Measurements from ENCODE around the gene TSKS. TPM values are rescaled to one million over a fixed set of nuclear protein-coding genes. Genes with fewer than 3 reads are reported as not detected.

Gene TSKS
- polyA plus RNA-seq, 1 donor from 2014 or later: 0.15 TPM

GRCh38 chr19:49801966-49802661 is 39.0 kb upstream of the TSKS start:
- H3K27ac Mint-ChIP-seq: no peak overlapping the region
- H3K36me3 Mint-ChIP-seq: peaks cover 5% of the 10 kb centered on the region
- H3K27me3 Mint-ChIP-seq: no peaks in the 10 kb centered on the region
- peaks cover 0 to under 1% (median 0%) of the 10 kb centered on the region in 3 donors for H3K4me1 Mint-ChIP-seq
- H3K4me3 Mint-ChIP-seq: no peak overlapping the region
- H3K9me3 Mint-ChIP-seq: no peaks in the 10 kb centered on the region

DNA sequence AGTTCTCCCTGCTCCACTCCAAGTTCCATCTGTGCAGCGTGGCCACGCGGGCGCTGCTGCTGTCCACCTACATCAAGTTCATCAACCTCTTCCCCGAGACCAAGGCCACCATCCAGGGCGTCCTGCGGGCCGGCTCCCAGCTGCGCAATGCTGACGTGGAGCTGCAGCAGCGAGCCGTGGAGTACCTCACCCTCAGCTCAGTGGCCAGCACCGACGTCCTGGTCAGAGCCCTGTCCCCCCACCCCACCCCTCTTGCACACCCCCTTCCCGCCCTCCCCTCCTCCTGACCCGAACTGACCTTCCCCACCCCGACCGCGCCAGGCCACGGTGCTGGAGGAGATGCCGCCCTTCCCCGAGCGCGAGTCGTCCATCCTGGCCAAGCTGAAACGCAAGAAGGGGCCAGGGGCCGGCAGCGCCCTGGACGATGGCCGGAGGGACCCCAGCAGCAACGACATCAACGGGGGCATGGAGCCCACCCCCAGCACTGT is 38.3 kb upstream of the TSKS start:
- Mint-ChIP-seq H3K4me1 (no peaks in the 10 kb centered on the region), H3K4me3 (no peak overlapping the region), H3K27me3 (no peaks in the 10 kb centered on the region), H3K36me3 (peaks cover 5% of the 10 kb centered on the region), H3K9me3 (no peaks in the 10 kb centered on the region), H3K27ac (no peak overlapping the region)

GRCh38 chr19:49800771-49801170 is 37.7 kb upstream of the TSKS start:
- no peak overlapping the region for H3K27ac Mint-ChIP-seq

DNA sequence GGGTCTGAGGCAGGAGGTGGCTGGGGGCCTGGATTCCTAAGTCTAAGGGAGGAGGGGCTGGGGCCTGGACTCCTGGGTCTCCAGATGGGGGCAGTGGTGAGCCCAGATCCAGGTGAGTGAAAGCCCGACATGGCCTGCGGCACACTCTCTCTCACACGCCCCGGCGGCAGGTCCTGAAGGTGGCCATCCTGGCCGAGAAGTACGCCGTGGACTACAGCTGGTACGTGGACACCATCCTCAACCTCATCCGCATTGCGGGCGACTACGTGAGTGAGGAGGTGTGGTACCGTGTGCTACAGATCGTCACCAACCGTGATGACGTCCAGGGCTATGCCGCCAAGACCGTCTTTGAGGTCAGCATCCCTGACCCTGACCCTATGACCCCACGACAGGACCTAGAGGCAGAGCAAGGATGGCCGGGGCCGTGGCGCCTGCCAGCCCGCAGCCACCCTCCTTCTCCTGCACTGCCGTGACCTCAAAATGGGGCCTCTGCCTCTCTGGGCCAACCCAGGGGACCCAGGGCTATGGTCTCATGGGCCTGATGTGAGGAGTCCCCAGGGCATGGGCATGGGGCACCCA is 36.8 kb upstream of the TSKS start:
- H3K27ac Mint-ChIP-seq: no peak overlapping the region
- no peak overlapping the region for H3K4me3 Mint-ChIP-seq
- no peaks in the 10 kb centered on the region for H3K4me1 Mint-ChIP-seq
- H3K9me3 Mint-ChIP-seq: no peaks in the 10 kb centered on the region
- H3K36me3 Mint-ChIP-seq: peaks cover 3% of the 10 kb centered on the region
- H3K27me3 Mint-ChIP-seq: no peaks in the 10 kb centered on the region

More at GRCh38 chr19:49800771-49801170, 37.7 kb upstream of the TSKS start:
- Mint-ChIP-seq H3K4me1 (no peaks in the 10 kb centered on the region), H3K27me3 (no peaks in the 10 kb centered on the region), H3K4me3 (no peak overlapping the region), H3K9me3 (no peaks in the 10 kb centered on the region), H3K36me3 (peaks cover 3% of the 10 kb centered on the region)

DNA sequence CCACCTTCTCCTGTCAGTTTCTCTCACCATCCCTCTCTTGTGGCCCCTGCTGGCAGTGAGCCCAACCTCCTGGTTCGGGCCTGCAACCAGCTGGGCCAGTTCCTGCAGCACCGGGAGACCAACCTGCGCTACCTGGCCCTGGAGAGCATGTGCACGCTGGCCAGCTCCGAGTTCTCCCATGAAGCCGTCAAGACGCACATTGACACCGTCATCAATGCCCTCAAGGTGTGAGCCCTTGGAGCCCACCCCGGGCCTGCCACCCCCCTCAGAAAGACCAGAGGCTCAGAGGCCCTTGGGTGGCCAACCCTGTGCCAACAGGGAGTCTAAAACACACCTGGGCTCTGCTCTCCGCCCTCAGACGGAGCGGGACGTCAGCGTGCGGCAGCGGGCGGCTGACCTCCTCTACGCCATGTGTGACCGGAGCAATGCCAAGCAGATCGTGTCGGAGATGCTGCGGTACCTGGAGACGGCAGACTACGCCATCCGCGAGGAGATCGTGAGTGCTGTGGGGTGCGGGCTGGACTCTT is 36.2 kb upstream of the TSKS start:
- H3K9me3 Mint-ChIP-seq: no peaks in the 10 kb centered on the region
- no peaks in the 10 kb centered on the region for H3K27me3 Mint-ChIP-seq
- H3K27ac Mint-ChIP-seq: no peak overlapping the region
- H3K4me3 Mint-ChIP-seq: peak overlapping the region in 1 of 4 donors; percentile 51
- H3K4me1 Mint-ChIP-seq: no peaks in the 10 kb centered on the region
- H3K36me3 Mint-ChIP-seq: peaks cover 3% of the 10 kb centered on the region

DNA sequence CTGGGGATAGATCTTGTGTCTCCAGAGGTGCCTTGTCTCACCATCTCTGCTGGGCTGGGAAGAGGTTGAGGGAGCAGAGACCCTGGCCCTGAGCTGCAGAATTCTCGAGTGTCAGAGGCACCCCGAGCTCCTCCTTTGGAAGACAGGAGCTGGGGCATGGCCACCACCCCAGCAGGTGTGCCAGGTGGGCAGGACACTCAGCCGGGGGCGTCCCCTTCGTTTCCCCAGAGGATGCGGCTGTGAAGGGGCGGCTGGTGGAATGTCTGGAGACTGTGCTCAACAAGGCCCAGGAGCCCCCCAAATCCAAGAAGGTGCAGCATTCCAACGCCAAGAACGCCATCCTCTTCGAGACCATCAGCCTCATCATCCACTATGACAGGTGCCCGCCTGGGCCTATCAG is 35.5 kb upstream of the TSKS start:
- Mint-ChIP-seq H3K27me3 (no peaks in the 10 kb centered on the region), H3K9me3 (no peaks in the 10 kb centered on the region), H3K4me1 (no peaks in the 10 kb centered on the region), H3K4me3 (no peak overlapping the region), H3K36me3 (peaks cover 2% of the 10 kb centered on the region), H3K27ac (no peak overlapping the region)

DNA sequence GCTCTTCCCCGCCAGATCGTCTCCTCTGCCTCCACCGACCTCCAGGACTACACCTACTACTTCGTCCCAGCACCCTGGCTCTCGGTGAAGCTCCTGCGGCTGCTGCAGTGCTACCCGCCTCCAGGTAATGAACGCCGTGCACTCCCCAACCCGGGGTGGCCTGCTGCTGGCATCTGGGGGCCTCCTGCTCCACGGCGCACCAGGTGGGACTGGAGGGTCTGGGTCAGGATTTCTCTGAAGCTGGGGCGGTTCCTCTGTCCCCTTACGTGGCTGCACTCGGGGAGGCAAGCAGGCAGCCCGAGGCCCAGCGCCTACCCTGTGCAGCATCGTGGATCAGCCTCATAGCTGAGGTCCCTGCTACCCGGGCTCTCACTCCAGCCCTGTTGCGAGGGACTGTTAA is 32.5 kb upstream of the TSKS start:
- no peaks in the 10 kb centered on the region for H3K27me3 Mint-ChIP-seq
- H3K9me3 Mint-ChIP-seq: no peaks in the 10 kb centered on the region
- peaks cover 0 to 1% (median 0%) of the 10 kb centered on the region in 3 donors for H3K4me1 Mint-ChIP-seq
- H3K27ac Mint-ChIP-seq: no peak overlapping the region
- H3K36me3 Mint-ChIP-seq: peaks cover 2% of the 10 kb centered on the region
- no peak overlapping the region for H3K4me3 Mint-ChIP-seq

DNA sequence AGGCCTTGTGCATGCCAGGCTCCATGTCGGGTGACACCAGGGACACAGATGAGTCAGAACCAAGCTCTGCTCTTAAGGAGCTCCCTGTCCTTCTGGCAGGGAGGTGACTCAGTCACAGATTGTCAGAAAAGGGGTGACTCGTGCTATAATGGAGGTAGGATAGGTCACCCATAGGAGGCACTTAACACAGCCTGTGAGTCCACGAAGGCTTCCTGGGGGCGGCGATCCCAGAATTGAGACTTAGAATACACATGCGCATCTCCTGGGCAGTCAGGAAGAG is 30.4 kb upstream of the TSKS start:
- H3K36me3 Mint-ChIP-seq: peaks cover 3% of the 10 kb centered on the region
- H3K9me3 Mint-ChIP-seq: no peaks in the 10 kb centered on the region
- no peak overlapping the region for H3K27ac Mint-ChIP-seq
- H3K27me3 Mint-ChIP-seq: no peaks in the 10 kb centered on the region
- no peak overlapping the region for H3K4me3 Mint-ChIP-seq
- peaks cover 0 to 1% (median 0%) of the 10 kb centered on the region in 3 donors for H3K4me1 Mint-ChIP-seq

- H3K27ac Mint-ChIP-seq: no peak overlapping the region
These were observed 29.9 kb upstream of the TSKS start for GRCh38 chr19:49792829-49793560.

GRCh38 chr19:49791776-49792445 is 28.8 kb upstream of the TSKS start:
- no peak overlapping the region for H3K27ac Mint-ChIP-seq
- no peaks in the 10 kb centered on the region for H3K27me3 Mint-ChIP-seq
- H3K4me1 Mint-ChIP-seq: peaks cover 0 to 1% (median 0%) of the 10 kb centered on the region in 3 donors
- H3K4me3 Mint-ChIP-seq: no peak overlapping the region
- H3K9me3 Mint-ChIP-seq: no peaks in the 10 kb centered on the region
- H3K36me3 Mint-ChIP-seq: peaks cover 5% of the 10 kb centered on the region

More at GRCh38 chr19:49792829-49793560, 29.9 kb upstream of the TSKS start:
- Mint-ChIP-seq H3K9me3 (no peaks in the 10 kb centered on the region), H3K36me3 (peaks cover 5% of the 10 kb centered on the region), H3K4me1 (peaks cover 0 to 1% (median 0%) of the 10 kb centered on the region in 3 donors), H3K4me3 (no peak overlapping the region), H3K27me3 (no peaks in the 10 kb centered on the region)

DNA sequence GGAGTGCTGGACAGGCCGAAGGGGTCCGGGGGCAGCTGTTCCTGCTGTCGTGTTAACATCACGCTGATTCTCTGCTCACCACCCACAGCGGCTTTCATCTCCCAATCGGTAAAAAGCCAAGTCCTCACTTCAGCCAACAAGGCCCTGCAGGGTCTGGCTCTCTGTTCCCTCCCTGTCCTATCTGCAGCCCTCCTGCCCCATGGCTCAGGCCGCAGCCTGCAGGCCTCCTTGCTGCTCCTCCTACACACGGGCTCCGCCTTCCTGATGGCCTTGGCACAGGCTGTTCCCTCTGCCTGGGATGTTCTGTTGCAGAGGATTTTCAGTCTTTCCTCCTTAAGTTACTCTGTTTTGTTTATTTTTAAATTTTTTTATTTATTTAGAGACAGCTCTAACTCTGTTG is 27.8 kb upstream of the TSKS start:
- peaks cover 0 to 1% (median 0%) of the 10 kb centered on the region in 3 donors for H3K4me1 Mint-ChIP-seq
- H3K27ac Mint-ChIP-seq: peak overlapping the region in 1 of 3 donors; percentile 96
- H3K4me3 Mint-ChIP-seq: no peak overlapping the region
- H3K27me3 Mint-ChIP-seq: no peaks in the 10 kb centered on the region
- H3K9me3 Mint-ChIP-seq: no peaks in the 10 kb centered on the region
- peaks cover 5% of the 10 kb centered on the region for H3K36me3 Mint-ChIP-seq

- peaks cover 5% of the 10 kb centered on the region for H3K36me3 Mint-ChIP-seq
- peaks cover 0 to 1% (median under 1%) of the 10 kb centered on the region in 3 donors for H3K4me1 Mint-ChIP-seq
- no peaks in the 10 kb centered on the region for H3K9me3 Mint-ChIP-seq
- no peak overlapping the region for H3K27ac Mint-ChIP-seq
- H3K4me3 Mint-ChIP-seq: no peak overlapping the region
- H3K27me3 Mint-ChIP-seq: no peaks in the 10 kb centered on the region
These were observed 25.8 kb upstream of the TSKS start for GRCh38 chr19:49788857-49789256.

DNA sequence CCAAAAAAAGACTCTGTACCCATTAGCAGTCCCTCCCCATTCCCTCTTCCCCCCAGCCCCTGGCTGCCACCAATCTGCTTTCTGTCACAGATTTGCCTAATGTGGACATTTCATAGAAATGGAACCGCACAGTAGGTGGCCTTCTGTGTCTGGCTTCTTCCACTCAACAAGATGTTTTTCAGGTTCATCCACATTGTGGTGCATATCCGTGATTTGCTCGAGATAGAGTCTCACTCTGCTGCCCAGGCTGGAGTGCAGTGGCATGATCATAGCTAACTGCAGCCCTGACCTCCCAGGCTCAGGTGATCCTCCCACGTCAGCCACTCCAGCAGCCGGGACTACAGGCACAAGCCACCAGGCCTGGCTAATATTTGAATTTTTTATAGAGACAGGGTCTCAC is 24.6 kb upstream of the TSKS start:
- Mint-ChIP-seq H3K4me3 (no peak overlapping the region), H3K4me1 (peaks cover 0 to 1% (median 0%) of the 10 kb centered on the region in 3 donors), H3K27ac (no peak overlapping the region), H3K9me3 (no peaks in the 10 kb centered on the region), H3K27me3 (no peaks in the 10 kb centered on the region), H3K36me3 (peaks cover 3% of the 10 kb centered on the region)

DNA sequence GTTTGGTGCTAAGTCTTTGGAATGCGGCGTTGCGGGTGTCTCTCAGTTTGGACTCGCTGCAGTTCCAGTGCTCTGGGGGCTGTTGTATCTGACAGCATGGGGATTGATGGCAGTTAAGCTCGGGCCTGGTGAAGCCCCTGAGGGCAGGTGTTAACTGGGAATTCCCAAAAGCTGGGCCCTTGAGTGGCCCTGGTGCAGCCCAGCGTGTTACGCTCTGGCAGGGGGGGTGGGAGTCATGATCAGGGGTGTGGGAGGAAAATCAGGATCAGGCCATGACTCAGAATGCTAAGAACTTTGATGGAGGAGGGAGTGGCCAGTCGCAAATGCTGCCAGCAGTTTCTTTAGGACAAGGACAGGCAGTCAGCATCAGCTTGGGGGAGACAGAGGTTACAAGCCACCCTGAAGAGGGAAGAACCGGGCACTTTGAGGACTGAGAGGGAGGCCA is 23.3 kb upstream of the TSKS start:
- no peak overlapping the region for H3K4me3 Mint-ChIP-seq
- peaks cover 0 to 1% (median 0%) of the 10 kb centered on the region in 3 donors for H3K4me1 Mint-ChIP-seq
- peak overlapping the region in 1 of 3 donors; percentile 23 for H3K27ac Mint-ChIP-seq
- no peaks in the 10 kb centered on the region for H3K27me3 Mint-ChIP-seq
- H3K36me3 Mint-ChIP-seq: peaks cover 3% of the 10 kb centered on the region
- no peaks in the 10 kb centered on the region for H3K9me3 Mint-ChIP-seq

GRCh38 chr19:49782515-49782914 is 19.4 kb upstream of the TSKS start:
- no peaks in the 10 kb centered on the region for H3K9me3 Mint-ChIP-seq
- H3K27ac Mint-ChIP-seq: peak overlapping the region in 1 of 3 donors; percentile 86
- no peak overlapping the region for H3K4me3 Mint-ChIP-seq
- peaks cover 15 to 22% (median 19%) of the 10 kb centered on the region in 3 donors for H3K4me1 Mint-ChIP-seq
- peaks cover 4% of the 10 kb centered on the region for H3K36me3 Mint-ChIP-seq
- H3K27me3 Mint-ChIP-seq: no peaks in the 10 kb centered on the region
